Esophagus squamous epithelium (tissue), 5 donors: ENCODE results near the gene DRAP1. TPM values are rescaled to one million over a fixed set of nuclear protein-coding genes. Genes with fewer than 3 reads are reported as not detected.

Experiments
- DNase-seq: peaks from one replicate; lab custom pipeline; 2025; lab: John Stamatoyannopoulos, UW
- H3K27ac ChIP-seq, 4 donors: fragments of 200-600 bp; sonication (generic); one replicate each; pipeline ENCODE4 v1.5.1; 2016 to 2019; ENCODE audit warnings: mild to moderate bottlenecking in 1 of 4
- H3K27me3 ChIP-seq, 4 donors: fragments of 200-600 bp; sonication (generic); 1 replicate in 3 of 4; 2 replicates in 1 of 4; pipeline versions ENCODE4 v1.5.1 to v1.6.0; 2017 to 2021; ENCODE audit warnings: antibody characterized with exemption in 1 of 4
- H3K36me3 ChIP-seq, 3 donors: fragments of 200-600 bp; sonication (generic); one replicate each; pipeline ENCODE4 v1.5.1; 2016 to 2019
- H3K4me1 ChIP-seq, 3 donors: fragments of 200-600 bp; sonication (generic); one replicate each; pipeline ENCODE4 v1.5.1; 2017 to 2019
- H3K4me3 ChIP-seq, 4 donors: fragments of 200-600 bp; sonication (generic); 1 replicate in 3 of 4; 2 replicates in 1 of 4; pipeline ENCODE4 v1.5.1; 2016 to 2019; ENCODE audit warnings: mild to moderate bottlenecking in 2 of 4, moderate library complexity in 1 of 4
- H3K9me3 ChIP-seq, 3 donors: fragments of 200-600 bp; sonication (generic); one replicate each; pipeline ENCODE4 v1.5.1; 2016 to 2019
- CTCF ChIP-seq, 6 experiments: fragments of 450-650 bp in 4 of 6; fragments of 200-600 bp in 2 of 6; sonication (generic) in 2 of 6; IDR thresholded peaks; one replicate each; pipeline ENCODE4 v1.5.1; 2016 to 2019; ENCODE audit warnings: antibody characterized with exemption in 6 of 6, mild to moderate bottlenecking in 4 of 6, moderate library complexity in 4 of 6
- POLR2A ChIP-seq, 4 donors: fragments of 450-650 bp; IDR thresholded peaks; one replicate each; pipeline ENCODE4 v1.6.1; 2017; ENCODE audit warnings: antibody characterized with exemption in 4 of 4, mild to moderate bottlenecking in 4 of 4, moderate library complexity in 3 of 4
- WGBS, 2 donors: methylation state at CpG; one replicate each; pipeline ENCODE4 v1.1.5; 2018; 5-methylcytosine and 5-hydroxymethylcytosine counted together
- intact Hi-C: fragments of 100-400 bp; cut with DNase I; formaldehyde crosslinking; loops from one replicate; pipeline ENCODE4 v1.15.0; 2022
- total RNA-seq, 4 donors: library from RNA; depleted of rRNA; stranded (reverse); fragments of >200 nt; gene quantifications; one replicate each; pipeline ENCODE4 v1.1.0, GENCODE V29; 2016
- donor health status: DM: yes; HTN: yes; CAD: no.

The DRAP1 gene
- total RNA-seq, 4 donors from 2014 or later, result 69.6 to 138 (median 76.8) TPM

GRCh38 chr11:65931773-65932557 lies 12.7 kb downstream of the DRAP1 start:
- no peak overlapping the region for H3K4me3 ChIP-seq
- no peaks in the 10 kb centered on the region for H3K36me3 ChIP-seq
- peaks cover 0 to 17% (median 0%) of the 10 kb centered on the region in 4 donors for H3K27me3 ChIP-seq
- TF ChIP-seq CTCF (IDR thresholded peaks at IDR 0.05) (no peak), POLR2A (IDR thresholded peaks at IDR 0.05) (no peak)
- WGBS, 2 donors, result 54 to 59% methylated on average over 9 to 10 of the region's 13 CpGs
- intact Hi-C loops, result no loop called here
- H3K9me3 ChIP-seq, result no peaks in the 10 kb centered on the region
- no peak overlapping the region for H3K27ac ChIP-seq
- no peak for DNase-seq
- no peaks in the 10 kb centered on the region for H3K4me1 ChIP-seq

DNA sequence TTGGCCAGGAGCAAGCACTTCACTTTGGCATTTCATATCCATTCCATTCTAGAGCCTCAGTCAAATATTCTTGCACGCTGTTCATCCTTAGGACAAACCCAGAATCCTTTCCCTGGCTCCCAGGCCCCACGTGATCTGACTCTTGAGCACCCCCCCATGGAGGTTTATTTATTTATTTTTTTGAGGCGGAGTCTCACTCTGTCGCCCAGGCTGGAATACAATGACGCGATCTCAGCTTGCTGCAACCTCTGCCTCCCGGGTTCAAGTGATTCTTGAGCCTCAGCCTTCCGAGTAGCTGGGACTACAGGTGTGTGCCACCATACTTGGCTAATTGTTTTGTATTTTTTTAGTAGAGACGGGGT lies 13.3 kb downstream of the DRAP1 start:
- no peaks in the 10 kb centered on the region for H3K9me3 ChIP-seq
- intact Hi-C loops, result no loop called here
- no peak overlapping the region for H3K27ac ChIP-seq
- H3K36me3 ChIP-seq, result no peaks in the 10 kb centered on the region
- H3K4me3 ChIP-seq, result no peak overlapping the region
- no peak for DNase-seq
- H3K27me3 ChIP-seq, result peaks cover 0 to 22% (median 0%) of the 10 kb centered on the region in 4 donors
- WGBS, 2 donors, result 30 to 45% methylated on average over 9 of the region's 9 CpGs
- H3K4me1 ChIP-seq, result no peaks in the 10 kb centered on the region
- no peak for TF ChIP-seq CTCF (IDR thresholded peaks at IDR 0.05)
- TF ChIP-seq POLR2A (IDR thresholded peaks at IDR 0.05), result no peak

- H3K27me3 ChIP-seq, result peaks cover 0 to 26% (median 0%) of the 10 kb centered on the region in 4 donors
- no peaks in the 10 kb centered on the region for H3K4me1 ChIP-seq
- 64 to 68% methylated on average over 3 to 4 of the region's 4 CpGs for WGBS, 2 donors
- no peaks in the 10 kb centered on the region for H3K9me3 ChIP-seq
- H3K4me3 ChIP-seq, result no peak overlapping the region
- no peak overlapping the region for H3K27ac ChIP-seq
- DNase-seq, result no peak
- TF ChIP-seq POLR2A (IDR thresholded peaks at IDR 0.05) (no peak), CTCF (IDR thresholded peaks at IDR 0.05) (no peak)
- no peaks in the 10 kb centered on the region for H3K36me3 ChIP-seq
- intact Hi-C loops, result no loop called here
These were observed 14.8 kb downstream of the DRAP1 start for GRCh38 chr11:65934014-65934413.

- Histone ChIP-seq H3K36me3 (no peaks in the 10 kb centered on the region), H3K9me3 (no peaks in the 10 kb centered on the region), H3K27ac (no peak overlapping the region), H3K27me3 (peaks cover 0 to 42% (median 0%) of the 10 kb centered on the region in 4 donors), H3K4me3 (no peak overlapping the region), H3K4me1 (peaks cover 0 to 8% (median 0%) of the 10 kb centered on the region in 3 donors)
- WGBS, 2 donors, result 46 to 60% methylated on average over 4 of the region's 4 CpGs
- no peak for TF ChIP-seq CTCF (IDR thresholded peaks at IDR 0.05)
- TF ChIP-seq POLR2A (IDR thresholded peaks at IDR 0.05), result no peak
- intact Hi-C loops, result no loop called here
- no peak for DNase-seq
These were observed 18.5 kb downstream of the DRAP1 start for GRCh38 chr11:65937766-65938165.

DNA sequence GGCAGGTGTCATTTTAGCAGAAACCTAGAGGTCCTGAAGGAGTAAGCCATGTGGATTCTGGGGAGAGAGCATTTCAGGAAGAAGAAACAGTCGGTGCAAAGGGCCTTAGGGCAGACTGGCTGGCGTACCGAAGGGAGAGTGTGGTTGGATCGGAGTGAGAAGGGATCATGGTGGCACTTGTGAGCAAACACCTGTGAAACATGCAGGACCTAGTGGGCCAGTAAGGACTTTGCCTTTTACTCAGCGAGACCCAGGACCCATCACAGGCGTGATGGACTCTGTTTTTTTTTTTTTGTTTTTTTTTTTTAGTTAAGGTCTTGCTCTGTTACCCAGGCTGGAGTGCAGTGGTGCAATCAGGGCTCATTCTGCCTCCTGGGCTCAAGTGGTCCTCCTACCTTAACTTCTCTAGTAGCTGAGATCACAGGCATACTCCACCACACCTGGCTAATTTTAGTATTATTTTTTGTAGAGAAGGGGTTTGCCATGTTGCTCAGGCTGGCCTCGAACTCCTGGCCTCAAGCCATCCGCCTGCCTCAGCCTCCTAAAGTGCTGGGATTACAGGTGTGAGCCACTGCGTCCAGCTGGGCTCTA lies 22.6 kb downstream of the DRAP1 start:
- no peak overlapping the region for H3K4me3 ChIP-seq
- WGBS, 2 donors, result 51 to 57% methylated on average over 8 to 9 of the region's 9 CpGs
- no peaks in the 10 kb centered on the region for H3K36me3 ChIP-seq
- peaks cover 0 to 8% (median 0%) of the 10 kb centered on the region in 3 donors for H3K4me1 ChIP-seq
- intact Hi-C loops, result no loop called here
- no peaks in the 10 kb centered on the region for H3K9me3 ChIP-seq
- no peak for DNase-seq
- peak overlapping the region in 1 of 4 donors; percentile 14 for H3K27ac ChIP-seq
- TF ChIP-seq POLR2A (IDR thresholded peaks at IDR 0.05) (no peak), CTCF (IDR thresholded peaks at IDR 0.05) (no peak)
- peaks cover 0 to 32% (median 0%) of the 10 kb centered on the region in 4 donors for H3K27me3 ChIP-seq
